ENCODE data around the gene CALHM4. TPM values are rescaled to one million over a fixed set of nuclear protein-coding genes. Genes with fewer than 3 reads are reported as not detected.
"Not testable (repeated sequence)": the region's sequence is repeated elsewhere in the genome, so short reads cannot be mapped to it uniquely, and the experiment has no call there.

CALHM4 gene
- total RNA-seq, 1 donor from 2014 or later: not detected

DNA sequence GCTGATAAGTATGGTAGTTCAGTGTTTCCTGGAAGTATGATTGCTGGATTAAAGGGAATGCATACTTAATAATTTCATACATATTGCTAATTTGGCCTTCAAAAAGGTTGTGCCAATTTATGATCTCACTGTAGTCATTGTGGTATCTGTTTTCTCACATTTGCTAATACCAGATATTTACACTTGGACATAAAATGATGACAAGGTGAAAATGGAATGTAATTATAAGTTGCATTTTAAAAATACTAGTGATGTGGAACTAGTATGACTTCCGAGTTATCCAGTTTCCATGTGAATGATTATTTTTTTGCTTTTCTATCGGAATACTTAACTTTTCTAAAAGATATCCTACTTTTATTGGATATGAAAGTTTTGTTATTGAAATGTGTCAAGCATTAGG is 33.2 kb downstream of the CALHM4 start:
- Mint-ChIP-seq H3K27me3 (no peaks in the 10 kb centered on the region), H3K36me3 (ENCODE audit: low read depth) (peaks cover 69% of the 10 kb centered on the region), H3K4me3 (no peak overlapping the region), H3K9me3 (no peaks in the 10 kb centered on the region), H3K4me1 (no peaks in the 10 kb centered on the region), H3K27ac (no peak overlapping the region)
- POLR2A ChIA-PET: no interaction called here
- CTCF ChIA-PET: no interaction called here
- no peak for TF ChIP-seq CTCF (IDR thresholded peaks at IDR 0.05)
- intact Hi-C loops (cut with micrococcal nuclease): no loop called here
- no peak for DNase-seq
- no peak for ATAC-seq (ENCODE audit: low read depth)

- Mint-ChIP-seq H3K27ac (no peak overlapping the region), H3K27me3 (no peaks in the 10 kb centered on the region), H3K4me3 (no peak overlapping the region), H3K36me3 (ENCODE audit: low read depth) (peaks cover 55% of the 10 kb centered on the region), H3K9me3 (no peaks in the 10 kb centered on the region), H3K4me1 (no peaks in the 10 kb centered on the region)
- intact Hi-C loops (cut with micrococcal nuclease): no loop called here
- no peak for TF ChIP-seq CTCF (IDR thresholded peaks at IDR 0.05)
- DNase-seq: no peak
- POLR2A ChIA-PET: no interaction called here
- no peak for ATAC-seq (ENCODE audit: low read depth)
- CTCF ChIA-PET: no interaction called here
These were observed 41.7 kb downstream of the CALHM4 start for GRCh38 chr6:116595247-116595646.

- TF ChIP-seq CTCF (IDR thresholded peaks at IDR 0.05): no peak
- ChIA-PET CTCF (no interaction called here), POLR2A (no interaction called here)
- Mint-ChIP-seq H3K4me1 (no peaks in the 10 kb centered on the region), H3K27me3 (no peaks in the 10 kb centered on the region), H3K36me3 (ENCODE audit: low read depth) (peaks cover 52% of the 10 kb centered on the region), H3K4me3 (no peak overlapping the region), H3K9me3 (no peaks in the 10 kb centered on the region), H3K27ac (no peak overlapping the region)
- intact Hi-C loops (cut with micrococcal nuclease): no loop called here
- DNase-seq (no peak), ATAC-seq (ENCODE audit: low read depth) (no peak)
These were observed 43.3 kb downstream of the CALHM4 start for GRCh38 chr6:116596815-116597214.

GRCh38 chr6:116603916-116604315 is 50.4 kb downstream of the CALHM4 start:
- CTCF ChIA-PET: not testable (repeated sequence)

DNA sequence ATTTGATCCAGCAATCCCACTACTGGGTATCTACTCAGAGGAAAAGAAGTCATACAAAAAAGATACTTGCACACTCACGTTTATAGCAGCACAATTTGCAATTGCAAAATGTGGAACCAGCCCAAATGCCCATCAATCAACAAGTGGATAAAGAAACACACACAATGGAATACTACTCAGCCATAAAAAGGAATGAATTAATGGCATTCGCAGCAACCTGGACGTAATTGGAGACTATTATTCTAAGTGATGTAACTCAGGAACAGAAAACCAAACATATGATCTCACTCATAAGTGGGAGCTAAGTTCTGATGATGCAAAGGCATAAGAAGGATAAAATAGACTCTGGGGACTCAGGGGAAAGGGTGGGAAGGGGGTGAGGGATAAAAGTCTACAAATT is 51.3 kb downstream of the CALHM4 start:
- intact Hi-C loops (cut with micrococcal nuclease); DNase-seq; ATAC-seq (ENCODE audit: low read depth); H3K27me3 Mint-ChIP-seq; H3K4me3 Mint-ChIP-seq; H3K27ac Mint-ChIP-seq; POLR2A ChIA-PET; CTCF ChIA-PET; H3K4me1 Mint-ChIP-seq; H3K9me3 Mint-ChIP-seq: not testable (repeated sequence)
- peaks cover 17% of the 10 kb centered on the region for H3K36me3 Mint-ChIP-seq (ENCODE audit: low read depth)

More at GRCh38 chr6:116603916-116604315, 50.4 kb downstream of the CALHM4 start:
- H3K27ac Mint-ChIP-seq; H3K27me3 Mint-ChIP-seq; DNase-seq; intact Hi-C loops (cut with micrococcal nuclease); ATAC-seq (ENCODE audit: low read depth); POLR2A ChIA-PET; H3K4me1 Mint-ChIP-seq; H3K9me3 Mint-ChIP-seq; H3K4me3 Mint-ChIP-seq: not testable (repeated sequence)
- H3K36me3 Mint-ChIP-seq (ENCODE audit: low read depth): peaks cover 21% of the 10 kb centered on the region

GRCh38 chr6:116605935-116606334 is 52.4 kb downstream of the CALHM4 start:
- CTCF ChIA-PET: no interaction called here
- no peak for DNase-seq
- H3K27ac Mint-ChIP-seq: no peak overlapping the region
- POLR2A ChIA-PET: no interaction called here
- ATAC-seq (ENCODE audit: low read depth): no peak
- peaks cover 14% of the 10 kb centered on the region for H3K36me3 Mint-ChIP-seq (ENCODE audit: low read depth)
- TF ChIP-seq CTCF (IDR thresholded peaks at IDR 0.05): no peak
- H3K4me3 Mint-ChIP-seq: no peak overlapping the region
- no peaks in the 10 kb centered on the region for H3K4me1 Mint-ChIP-seq
- peaks cover 10% of the 10 kb centered on the region for H3K27me3 Mint-ChIP-seq
- H3K9me3 Mint-ChIP-seq: peaks cover 7% of the 10 kb centered on the region
- intact Hi-C loops (cut with micrococcal nuclease): no loop called here

Other genes starting within 250 kb of the CALHM4 start
- gene DSE, start 182.8 kb upstream of the CALHM4 start, total RNA-seq: 22.2 and 23.4 TPM in 2 replicates
- 15.0 and 16.5 TPM in 2 replicates for gene CALHM6, start 92.4 kb upstream of the CALHM4 start, total RNA-seq
- not detected in 2 replicates for gene CALHM5, start 42.1 kb upstream of the CALHM4 start, total RNA-seq
- not detected in 2 replicates for gene TRAPPC3L, start 8.1 kb upstream of the CALHM4 start, total RNA-seq
- gene RWDD1, start 17.8 kb downstream of the CALHM4 start, total RNA-seq: 30.9 and 33.8 TPM in 2 replicates
- gene RSPH4A, start 62.7 kb downstream of the CALHM4 start, total RNA-seq: 0.39 and 0.40 TPM in 2 replicates
- 22.0 and 25.9 TPM in 2 replicates for gene ZUP1, start 115.0 kb downstream of the CALHM4 start, total RNA-seq
- 25.0 and 29.9 TPM in 2 replicates for gene KPNA5, start 127.5 kb downstream of the CALHM4 start, total RNA-seq
- not detected in 2 replicates for gene FAM162B, start 212.0 kb downstream of the CALHM4 start, total RNA-seq

Measured in activated B cell treated with CpG ODN at 0.5 μM for 24 hours (primary cell).